HuH-7.5 (cell line): ENCODE results near the gene HDGFL2.

Experiments
- DNase-seq: peaks from one replicate; pipeline ENCODE4 v3.0.0; 2011; ENCODE audit warnings: low spot score

The HDGFL2 gene

DNA sequence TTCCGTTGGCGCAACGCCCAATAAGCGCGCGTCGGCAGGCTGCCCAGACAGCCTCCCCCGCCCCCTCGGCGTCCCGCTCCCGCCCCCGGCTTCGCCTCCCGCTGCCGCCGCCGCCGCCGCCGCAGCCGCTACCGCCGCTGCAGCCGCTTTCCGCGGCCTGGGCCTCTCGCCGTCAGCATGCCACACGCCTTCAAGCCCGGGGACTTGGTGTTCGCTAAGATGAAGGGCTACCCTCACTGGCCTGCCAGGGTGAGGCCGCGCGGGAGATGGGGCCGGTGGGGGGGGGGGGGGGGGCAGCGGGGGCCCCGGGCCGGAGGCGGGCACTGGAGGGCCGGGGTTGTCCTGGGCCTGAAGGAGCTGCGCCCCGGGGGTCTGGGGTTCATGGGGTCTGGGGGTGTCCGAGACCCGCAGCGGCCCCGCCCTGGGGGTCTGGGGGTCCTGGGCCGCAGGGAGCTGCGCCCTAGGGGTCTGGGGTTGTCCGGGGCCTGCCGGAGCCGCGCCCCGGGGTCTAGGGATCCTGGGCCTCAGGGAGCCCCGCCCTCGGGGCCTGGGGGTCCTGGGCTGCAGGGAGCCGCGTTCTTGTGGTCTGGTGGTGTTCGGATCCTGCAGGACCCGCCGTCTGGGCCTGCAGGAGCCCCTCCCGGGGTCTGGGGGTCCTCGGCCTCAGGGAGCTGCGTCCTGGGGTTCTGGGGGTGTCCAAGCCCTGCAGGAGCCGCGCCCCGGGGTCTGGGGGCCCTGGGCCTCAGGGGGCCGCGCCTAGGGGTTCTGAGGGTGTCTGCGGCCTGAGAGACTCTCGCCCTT is at the start of gene HDGFL2:
Gene HDGFL2, plus strand, starts transcription at position 124 of the 801 bp plus-strand sequence. Its CDS starts 54 bp downstream, at position 178.
- no peak for DNase-seq

DNA sequence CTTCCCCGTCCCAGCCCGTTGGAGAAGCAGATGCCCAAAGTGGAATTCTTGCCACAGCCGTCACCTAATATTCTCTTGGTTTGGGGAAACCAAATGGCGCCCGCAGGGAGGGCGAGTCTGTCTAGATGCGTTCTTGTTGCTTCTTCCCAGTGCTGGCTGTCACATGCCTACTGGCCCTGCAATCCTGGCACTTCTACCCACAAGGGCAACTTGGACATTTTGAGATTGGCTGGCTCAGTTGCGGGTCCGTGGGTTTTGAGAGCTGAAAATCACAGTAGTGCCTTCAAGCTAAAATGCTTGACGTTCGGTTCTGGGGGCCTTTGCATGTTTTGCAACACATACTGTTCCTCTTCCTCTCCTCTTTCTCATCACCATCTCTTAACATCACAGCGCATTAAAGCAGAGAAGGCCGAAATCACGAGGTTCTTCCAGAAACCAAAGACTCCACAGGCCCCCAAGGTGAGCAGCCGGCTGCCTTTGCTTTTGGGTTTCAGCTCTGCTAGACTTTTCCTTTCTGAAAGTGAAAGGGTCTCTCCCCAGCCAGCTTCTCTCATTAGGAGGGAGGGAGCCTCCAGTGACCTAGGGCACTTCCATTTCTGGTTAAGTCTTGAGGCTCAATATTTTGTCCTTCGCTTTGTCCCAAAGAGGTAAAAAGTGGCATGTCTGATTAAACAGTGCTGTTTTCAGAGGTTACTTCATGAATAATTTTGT is 48.5 kb upstream of the HDGFL2 start:
- DNase-seq, result no peak

- no peak for DNase-seq
Observed at GRCh38 chr19:4425537-4425936, 46.6 kb upstream of the HDGFL2 start.

GRCh38 chr19:4428326-4428975 is 43.6 kb upstream of the HDGFL2 start:
- no peak for DNase-seq

DNA sequence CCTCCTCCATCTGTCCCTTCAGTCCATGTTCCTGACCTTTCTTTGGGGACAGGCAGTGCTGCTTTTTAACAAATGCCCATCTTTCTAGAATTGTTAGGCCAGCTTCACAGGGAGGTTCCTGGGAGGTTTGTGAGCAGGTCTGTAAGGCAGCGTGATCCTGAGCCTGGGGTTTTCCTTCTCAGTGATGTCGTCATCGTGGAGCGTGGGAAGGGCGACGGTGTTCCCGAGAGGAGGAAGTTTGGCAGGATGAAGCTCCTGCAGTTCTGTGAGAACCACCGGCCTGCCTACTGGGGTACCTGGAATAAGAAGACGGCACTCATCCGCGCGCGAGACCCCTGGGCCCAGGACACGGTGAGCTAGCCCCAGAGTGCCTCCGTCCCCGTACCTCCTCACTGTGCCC is 42.8 kb upstream of the HDGFL2 start:
- no peak for DNase-seq

DNA sequence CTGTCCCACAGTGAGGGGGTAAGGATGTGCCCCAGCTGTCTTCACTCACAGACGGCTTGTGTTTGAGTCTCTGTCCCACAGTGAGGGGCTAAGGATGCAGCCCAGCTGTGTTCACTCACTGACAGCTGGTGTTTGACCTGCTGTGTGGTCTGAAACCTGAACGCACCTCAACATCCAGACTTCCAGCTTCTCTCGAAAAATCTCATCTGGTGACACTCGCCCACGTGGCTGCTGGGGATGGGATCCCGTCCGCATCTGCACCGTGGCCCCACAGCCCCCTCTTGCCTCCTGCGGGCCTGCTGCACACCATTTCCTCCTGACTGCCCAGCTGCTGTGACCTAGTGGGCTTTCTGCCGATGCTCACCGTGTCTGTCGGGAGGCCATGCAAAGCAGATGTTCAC is 42.3 kb upstream of the HDGFL2 start:
- no peak for DNase-seq

DNA sequence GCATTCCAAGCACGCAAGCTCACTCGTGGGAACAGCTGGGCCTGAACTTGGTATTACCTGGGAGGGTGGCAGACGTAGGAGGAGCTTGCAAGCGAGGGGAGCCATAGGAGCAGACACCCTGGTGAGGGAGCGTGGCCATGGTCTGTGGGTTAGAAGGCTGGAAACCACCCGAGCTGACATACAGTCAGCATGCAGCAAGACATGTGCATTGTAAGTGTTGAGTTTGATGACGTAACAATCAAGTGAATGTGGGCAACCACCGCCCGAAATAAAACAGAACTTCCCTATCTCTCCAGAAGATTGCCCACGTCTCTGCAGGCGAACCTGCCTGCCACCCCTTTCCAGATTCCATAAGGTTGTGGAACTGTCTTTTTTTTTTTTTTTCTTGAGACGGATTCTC is 41.3 kb upstream of the HDGFL2 start:
- DNase-seq, result no peak

DNA sequence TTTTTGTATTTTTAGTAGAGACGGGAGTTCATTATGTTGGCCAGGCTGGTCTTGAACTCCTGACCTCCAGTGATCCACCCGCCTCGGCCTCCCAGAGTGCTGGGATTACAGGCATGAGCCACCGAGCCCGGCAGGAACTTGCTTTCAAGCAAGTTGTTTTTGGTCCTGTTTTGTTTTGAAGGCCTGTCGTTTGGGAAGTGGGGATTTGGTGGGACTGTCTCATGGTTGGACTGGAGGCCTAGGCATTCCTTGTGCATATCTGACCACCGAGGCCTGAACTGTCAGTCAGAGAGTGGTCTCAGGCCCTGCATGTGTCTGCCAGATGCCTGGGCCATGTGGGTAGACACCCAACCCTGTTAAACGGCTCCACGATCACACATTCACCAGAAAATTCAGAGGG is 40.8 kb upstream of the HDGFL2 start:
- DNase-seq, result no peak

- DNase-seq, result no peak
Observed at GRCh38 chr19:4431808-4432674, 40.1 kb upstream of the HDGFL2 start.

GRCh38 chr19:4432918-4433506 is 39.1 kb upstream of the HDGFL2 start:
- no peak for DNase-seq

GRCh38 chr19:4434391-4434790 is 37.7 kb upstream of the HDGFL2 start:
- no peak for DNase-seq

GRCh38 chr19:4436231-4436630 is 35.9 kb upstream of the HDGFL2 start:
- no peak for DNase-seq

DNA sequence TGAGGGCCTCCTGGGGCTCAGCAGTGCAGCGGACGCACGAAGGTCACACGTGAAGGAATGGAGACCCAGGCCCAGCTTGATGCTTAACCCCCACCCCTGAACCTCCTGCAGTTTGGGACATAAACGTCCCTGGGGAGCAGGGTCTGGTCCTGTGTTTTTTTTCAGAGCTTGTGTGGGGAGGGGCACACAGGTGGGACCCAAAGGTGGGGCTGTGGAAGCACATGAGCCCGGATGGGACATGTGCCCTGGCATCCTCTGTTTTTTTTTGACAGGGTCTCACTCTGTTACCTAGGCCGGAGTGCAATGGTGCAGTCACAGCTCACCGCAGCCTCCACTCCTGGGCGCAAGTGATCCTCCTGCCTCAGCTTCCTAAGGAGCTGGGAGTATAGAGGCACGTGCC is 35.0 kb upstream of the HDGFL2 start:
- no peak for DNase-seq

DNA sequence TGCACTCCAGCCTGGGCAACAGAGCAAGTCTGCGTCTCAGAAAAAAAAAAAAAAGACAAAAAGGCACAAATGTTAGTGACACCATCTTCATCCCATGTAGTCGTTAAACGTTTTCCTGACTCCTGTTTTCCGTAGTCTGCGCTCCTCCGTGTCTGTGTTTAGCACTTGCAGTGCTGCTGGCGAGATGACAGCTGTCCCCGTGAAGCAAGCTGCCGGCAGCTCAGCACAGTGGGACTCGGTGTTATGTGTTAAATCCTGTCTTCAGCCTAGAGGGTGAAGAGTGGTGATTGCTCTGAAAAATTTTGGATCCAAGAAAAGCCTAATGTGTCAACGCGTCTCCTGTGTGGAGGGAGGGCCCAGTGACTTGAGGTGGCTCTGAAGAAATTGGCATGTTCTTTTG is 32.9 kb upstream of the HDGFL2 start:
- no peak for DNase-seq

DNA sequence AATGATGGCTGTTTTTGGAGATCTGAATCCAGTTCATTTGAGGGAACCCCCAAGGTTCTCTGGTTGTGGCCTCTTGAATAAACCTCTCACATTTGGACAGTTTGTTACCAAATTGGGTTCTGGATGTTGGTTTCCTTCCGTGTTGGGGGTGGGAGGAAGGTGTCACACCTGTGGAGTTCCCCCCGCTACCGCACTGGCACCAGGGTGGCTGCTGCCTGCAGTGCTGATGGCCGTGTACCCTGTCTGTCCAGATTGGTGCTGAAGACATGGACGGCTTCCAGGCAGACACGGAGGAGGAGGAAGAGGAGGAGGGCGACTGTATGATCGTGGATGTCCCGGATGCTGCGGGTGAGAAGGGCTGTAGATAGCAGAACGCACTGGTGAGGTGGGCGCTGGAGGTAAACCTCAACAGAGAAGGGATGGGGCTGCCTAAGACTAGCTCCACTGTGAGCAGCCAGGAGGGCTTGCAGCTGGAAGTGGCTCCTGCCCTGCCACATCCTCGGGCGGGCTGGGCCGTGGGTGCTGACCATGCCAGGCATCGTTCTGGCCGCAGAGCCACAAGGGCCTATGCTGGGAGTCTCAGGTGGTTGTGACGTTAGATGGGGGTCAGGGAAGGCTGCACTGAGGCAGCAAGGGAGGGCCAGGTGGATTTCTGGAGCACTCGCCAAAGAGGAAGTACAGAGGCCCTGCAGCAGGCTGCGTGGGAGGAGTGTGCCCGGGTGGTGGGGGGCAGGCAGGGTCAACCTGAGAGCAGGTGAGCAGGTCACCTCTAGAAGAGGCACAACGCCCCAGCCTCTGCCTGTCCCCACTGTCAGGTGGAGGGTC is 29.9 kb upstream of the HDGFL2 start:
- no peak for DNase-seq

GRCh38 chr19:4442819-4443146 is 29.3 kb upstream of the HDGFL2 start:
- no peak for DNase-seq

- no peak for DNase-seq
Observed at GRCh38 chr19:4443188-4443587, 28.9 kb upstream of the HDGFL2 start.

DNA sequence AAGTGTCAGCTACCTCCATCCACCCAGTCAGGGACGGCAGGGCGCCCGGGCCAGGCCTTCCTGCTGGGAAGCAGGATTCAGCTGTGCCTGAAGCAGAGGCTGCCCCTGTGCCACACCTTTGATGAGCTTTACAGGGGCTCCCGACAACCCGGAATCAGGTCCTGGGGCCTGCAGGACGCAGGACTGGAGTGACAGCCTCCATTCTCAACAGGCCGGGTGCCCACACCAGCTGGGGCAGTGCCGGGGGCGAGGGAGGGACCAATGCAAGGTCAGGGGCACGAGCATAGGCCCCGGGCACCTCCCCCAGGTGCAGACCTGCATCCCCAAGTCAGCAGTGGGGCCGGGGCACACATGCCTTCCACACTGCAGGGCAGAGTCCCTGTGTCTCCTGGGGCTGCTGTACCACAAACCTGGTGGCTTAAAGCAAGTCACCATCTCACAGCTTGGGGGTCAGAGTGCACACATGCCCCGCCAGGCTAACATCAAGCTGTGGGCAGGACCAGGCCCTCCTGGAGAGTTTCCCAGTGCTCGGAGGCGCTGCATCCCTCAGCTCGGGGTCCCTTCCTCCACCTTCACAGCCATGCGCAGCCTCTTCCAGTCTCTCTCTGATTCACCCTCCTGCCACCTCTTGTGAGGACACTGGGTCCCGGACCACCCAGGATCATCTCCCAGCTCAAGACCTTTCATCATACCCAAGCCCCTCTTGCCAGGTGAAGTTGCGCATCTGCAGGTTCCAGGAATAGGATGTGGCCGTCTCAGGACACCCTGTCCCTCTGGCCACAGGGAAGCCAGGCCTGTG is 27.9 kb upstream of the HDGFL2 start:
- no peak for DNase-seq

- no peak for DNase-seq
Observed at GRCh38 chr19:4444765-4445741, 27.0 kb upstream of the HDGFL2 start.
